GM19463 (cell line): ENCODE data around the gene MKKS.

Experiments used
- ATAC-seq: cut with Tn5 transposase; IDR thresholded peaks from one replicate; pipeline ENCODE4 v1.9.1; 2021; ENCODE audit warnings: mild to moderate bottlenecking, moderate library complexity; ENCODE audit not compliant: unreplicated experiment

Gene MKKS

GRCh38 chr20:10370091-10370887, 63.7 kb downstream of the MKKS start:
- no peak for ATAC-seq

- ATAC-seq: no peak
These were observed 64.3 kb downstream of the MKKS start for GRCh38 chr20:10369723-10370090.

- ATAC-seq: no peak
These were observed 65.3 kb downstream of the MKKS start for GRCh38 chr20:10368702-10369041.

- no peak for ATAC-seq
These were observed 65.9 kb downstream of the MKKS start for GRCh38 chr20:10367943-10368701.

- no peak for ATAC-seq
These were observed 66.4 kb downstream of the MKKS start for GRCh38 chr20:10367693-10367942.

GRCh38 chr20:10366898-10367692, 66.9 kb downstream of the MKKS start:
- no peak for ATAC-seq

- peak; percentile 80 for ATAC-seq
These were observed 71.3 kb downstream of the MKKS start for GRCh38 chr20:10362674-10363073.

GRCh38 chr20:10360878-10361277, 73.1 kb downstream of the MKKS start:
- ATAC-seq: no peak

- ATAC-seq: no peak
These were observed 74.4 kb downstream of the MKKS start for GRCh38 chr20:10359621-10360040.

- ATAC-seq: no peak
These were observed 76.0 kb downstream of the MKKS start for GRCh38 chr20:10357974-10358373.

- no peak for ATAC-seq
These were observed 76.8 kb downstream of the MKKS start for GRCh38 chr20:10357061-10357708.

GRCh38 chr20:10356628-10357027, 77.4 kb downstream of the MKKS start:
- ATAC-seq: no peak

GRCh38 chr20:10352934-10353824, 80.8 kb downstream of the MKKS start:
- no peak for ATAC-seq
